Measurements from ENCODE around the gene HIPK4. TPM values are rescaled to one million over a fixed set of nuclear protein-coding genes. Genes with fewer than 3 reads are reported as not detected.

Gene HIPK4
- total RNA-seq, 6 experiments from 2014 or later = 0.15 TPM; not detected in 5

GRCh38 chr19:40363069-40363468 lies 26.9 kb downstream of the HIPK4 start:
- Histone ChIP-seq H3K4me1 (peaks cover 0 to 6% (median 0%) of the 10 kb centered on the region in 4 donors), H3K36me3 (peaks cover 0 to 5% (median 2%) of the 10 kb centered on the region in 4 donors)
- ATAC-seq = no peak

DNA sequence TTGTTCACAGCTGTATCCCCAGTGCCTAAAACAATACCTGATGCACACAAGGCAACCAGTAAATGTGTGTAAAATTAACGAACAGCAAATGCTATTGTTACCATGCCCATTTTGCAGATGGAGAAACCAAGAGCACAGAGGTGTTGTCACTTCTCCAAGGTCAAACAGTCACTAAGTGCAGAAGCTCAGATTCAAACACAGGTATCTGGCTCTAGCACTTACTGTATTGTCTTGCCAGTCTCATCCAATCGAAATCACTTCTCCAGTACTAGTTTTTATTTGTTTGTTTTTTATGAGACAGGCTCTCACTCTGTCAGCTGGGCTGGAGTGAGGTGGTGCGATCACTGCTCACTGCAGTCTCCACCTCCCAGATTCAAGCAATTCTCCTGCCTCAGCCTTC lies 27.8 kb downstream of the HIPK4 start:
- H3K9me3 ChIP-seq = no peaks in the 10 kb centered on the region

More at GRCh38 chr19:40363069-40363468, 26.9 kb downstream of the HIPK4 start:
- no peak for DNase-seq
- TF ChIP-seq POLR2A (IDR thresholded peaks at IDR 0.05) = no peak
- intact Hi-C loops (cut with DNase I) = no loop called here
- H3K9me3 ChIP-seq = no peaks in the 10 kb centered on the region
- no peak overlapping the region for H3K27ac ChIP-seq
- no peaks in the 10 kb centered on the region for H3K27me3 ChIP-seq
- H3K4me3 ChIP-seq = no peak overlapping the region
- 75% methylated on average over 5 of the region's 5 CpGs for WGBS (ENCODE audit: insufficient coverage, low coverage, low lambda C conversion rate, missing lambda C conversion rate)

GRCh38 chr19:40360708-40361241 lies 29.2 kb downstream of the HIPK4 start:
- H3K27ac ChIP-seq = no peak overlapping the region
- peaks cover 0 to 6% (median 0%) of the 10 kb centered on the region in 4 donors for H3K4me1 ChIP-seq
- TF ChIP-seq CTCF (IDR thresholded peaks at IDR 0.05) (no peak), POLR2A (IDR thresholded peaks at IDR 0.05) (no peak)
- H3K27me3 ChIP-seq = no peaks in the 10 kb centered on the region
- intact Hi-C loops (cut with DNase I) = no loop called here
- H3K9me3 ChIP-seq = no peaks in the 10 kb centered on the region
- H3K4me3 ChIP-seq = no peak overlapping the region
- ATAC-seq (peak in 2 of 4 donors; percentile 19 to 35), DNase-seq (no peak)
- H3K36me3 ChIP-seq = no peaks in the 10 kb centered on the region
- 68% methylated on average over 5 of the region's 12 CpGs for WGBS (ENCODE audit: insufficient coverage, low coverage, low lambda C conversion rate, missing lambda C conversion rate)

More for the DNA sequence above, 27.8 kb downstream of the HIPK4 start:
- intact Hi-C loops (cut with DNase I) = no loop called here
- DNase-seq (no peak), ATAC-seq (no peak)
- 89% methylated on average over 3 of the region's 3 CpGs for WGBS (ENCODE audit: insufficient coverage, low coverage, low lambda C conversion rate, missing lambda C conversion rate)
- Histone ChIP-seq H3K27me3 (no peaks in the 10 kb centered on the region), H3K4me3 (no peak overlapping the region), H3K36me3 (peaks cover 0 to 5% (median 0%) of the 10 kb centered on the region in 4 donors), H3K4me1 (peaks cover 0 to 6% (median 0%) of the 10 kb centered on the region in 4 donors), H3K27ac (no peak overlapping the region)
- TF ChIP-seq CTCF (IDR thresholded peaks at IDR 0.05) (no peak), POLR2A (IDR thresholded peaks at IDR 0.05) (no peak)

- intact Hi-C loops (cut with DNase I) = no loop called here
- 89% methylated on average over 13 of the region's 13 CpGs for WGBS (ENCODE audit: insufficient coverage, low coverage, low lambda C conversion rate, missing lambda C conversion rate)
- DNase-seq = no peak
- ATAC-seq = no peak
- Histone ChIP-seq H3K4me1 (peaks cover 0 to 6% (median 0%) of the 10 kb centered on the region in 4 donors), H3K9me3 (no peaks in the 10 kb centered on the region), H3K36me3 (no peaks in the 10 kb centered on the region), H3K27ac (no peak overlapping the region), H3K27me3 (no peaks in the 10 kb centered on the region), H3K4me3 (no peak overlapping the region)
- no peak for TF ChIP-seq POLR2A (IDR thresholded peaks at IDR 0.05)
- no peak for TF ChIP-seq CTCF (IDR thresholded peaks at IDR 0.05)
Measured at GRCh38 chr19:40360020-40360707, 29.8 kb downstream of the HIPK4 start.

- Histone ChIP-seq H3K36me3 (no peaks in the 10 kb centered on the region), H3K4me3 (no peak overlapping the region), H3K9me3 (no peaks in the 10 kb centered on the region), H3K4me1 (peaks cover 0 to 6% (median 0%) of the 10 kb centered on the region in 4 donors), H3K27me3 (no peaks in the 10 kb centered on the region), H3K27ac (no peak overlapping the region)
- TF ChIP-seq POLR2A (IDR thresholded peaks at IDR 0.05) (no peak), CTCF (IDR thresholded peaks at IDR 0.05) (no peak)
- 76% methylated on average over 4 of the region's 5 CpGs for WGBS (ENCODE audit: insufficient coverage, low coverage, low lambda C conversion rate, missing lambda C conversion rate)
- ATAC-seq = peak; percentile 37 to 64 (median 56)
- intact Hi-C loops (cut with DNase I) = no loop called here
- DNase-seq = peak in 1 of 3 donors; percentile 52
Measured at GRCh38 chr19:40358773-40359172, 31.2 kb downstream of the HIPK4 start.

Data from right lobe of liver (tissue), 6 donors.